ENCODE results near the gene KRT15. TPM values are rescaled to one million over a fixed set of nuclear protein-coding genes. Genes with fewer than 3 reads are reported as not detected.
"Not testable (repeated sequence)": the region's sequence is repeated elsewhere in the genome, so short reads cannot be mapped to it uniquely, and the experiment has no call there.

KRT15 gene
- total RNA-seq, 6 donors from 2014 or later, result 10.5 to 57.9 (median 19.2) TPM

GRCh38 chr17:41545829-41546410 lies 27.2 kb upstream of the KRT15 start:
- Histone ChIP-seq H3K27ac (no peak overlapping the region), H3K36me3 (no peaks in the 10 kb centered on the region), H3K27me3 (no peaks in the 10 kb centered on the region), H3K9me3 (no peaks in the 10 kb centered on the region), H3K4me1 (peaks cover 15 to 19% (median 17%) of the 10 kb centered on the region in 4 donors), H3K4me3 (no peak overlapping the region)
- no peak for DNase-seq
- 78 to 82% methylated on average over 13 of the region's 13 CpGs for WGBS, 2 donors
- TF ChIP-seq POLR2A (IDR thresholded peaks at IDR 0.05) (no peak), POLR2AphosphoS5 (IDR thresholded peaks at IDR 0.05) (no peak), EP300 (IDR thresholded peaks at IDR 0.05) (no peak), CTCF (IDR thresholded peaks at IDR 0.05) (no peak)
- no peak for ATAC-seq (ENCODE audit: low FRiP score in 2 of 2)

GRCh38 chr17:41544935-41545334 lies 26.2 kb upstream of the KRT15 start:
- Histone ChIP-seq H3K4me3 (no peak overlapping the region), H3K27ac (no peak overlapping the region), H3K9me3 (no peaks in the 10 kb centered on the region), H3K36me3 (no peaks in the 10 kb centered on the region), H3K4me1 (peaks cover 15 to 19% (median 17%) of the 10 kb centered on the region in 4 donors), H3K27me3 (no peaks in the 10 kb centered on the region)
- TF ChIP-seq CTCF (IDR thresholded peaks at IDR 0.05) (no peak), POLR2A (IDR thresholded peaks at IDR 0.05) (no peak), POLR2AphosphoS5 (IDR thresholded peaks at IDR 0.05) (no peak), EP300 (IDR thresholded peaks at IDR 0.05) (no peak)
- DNase-seq (no peak), ATAC-seq (ENCODE audit: low FRiP score in 2 of 2) (no peak)
- WGBS, 2 donors, result 84 to 89% methylated on average over 5 of the region's 5 CpGs

- Histone ChIP-seq H3K4me1 (peaks cover 15 to 18% (median 16%) of the 10 kb centered on the region in 4 donors), H3K4me3 (no peak overlapping the region), H3K9me3 (no peaks in the 10 kb centered on the region), H3K27ac (no peak overlapping the region), H3K36me3 (no peaks in the 10 kb centered on the region), H3K27me3 (no peaks in the 10 kb centered on the region)
- ATAC-seq (ENCODE audit: low FRiP score in 2 of 2) (no peak), DNase-seq (peak in 1 of 2 donors; percentile 53)
- TF ChIP-seq CTCF (IDR thresholded peaks at IDR 0.05), result no peak
- 48 to 60% methylated on average over 5 of the region's 5 CpGs for WGBS, 2 donors
Measured at GRCh38 chr17:41544491-41544892, 25.8 kb upstream of the KRT15 start.

GRCh38 chr17:41542786-41543185 lies 24.1 kb upstream of the KRT15 start:
- not testable (repeated sequence) for H3K9me3 ChIP-seq; ATAC-seq (ENCODE audit: low FRiP score in 2 of 2); H3K4me3 ChIP-seq; H3K27ac ChIP-seq; H3K36me3 ChIP-seq; DNase-seq; H3K4me1 ChIP-seq; H3K27me3 ChIP-seq
- 77 to 85% methylated on average over 10 of the region's 10 CpGs for WGBS, 2 donors

- WGBS, 2 donors, result 61 to 70% methylated on average over 2 of the region's 2 CpGs
Measured at GRCh38 chr17:41542357-41542756, 23.7 kb upstream of the KRT15 start.

More at GRCh38 chr17:41542357-41542756, 23.7 kb upstream of the KRT15 start:
- TF ChIP-seq EP300 (IDR thresholded peaks at IDR 0.05), result no peak
- no peak for TF ChIP-seq POLR2A (IDR thresholded peaks at IDR 0.05)
- no peak for TF ChIP-seq CTCF (IDR thresholded peaks at IDR 0.05)
- no peak for TF ChIP-seq POLR2AphosphoS5 (IDR thresholded peaks at IDR 0.05)
- no peak for DNase-seq
- no peaks in the 10 kb centered on the region for H3K36me3 ChIP-seq
- no peaks in the 10 kb centered on the region for H3K9me3 ChIP-seq
- no peaks in the 10 kb centered on the region for H3K27me3 ChIP-seq
- H3K4me1 ChIP-seq, result no peaks in the 10 kb centered on the region
- H3K27ac ChIP-seq, result no peak overlapping the region
- ATAC-seq (ENCODE audit: low FRiP score in 2 of 2), result no peak
- no peak overlapping the region for H3K4me3 ChIP-seq

Data from upper lobe of left lung (tissue), 6 donors.